Uterus (tissue), 4 donors: ENCODE measurements around the gene F2RL1. TPM values are rescaled to one million over a fixed set of nuclear protein-coding genes. Genes with fewer than 3 reads are reported as not detected.
"Not testable (repeated sequence)": the region's sequence is repeated elsewhere in the genome, so short reads cannot be mapped to it uniquely, and the experiment has no call there.

Experiments
- DNase-seq, 2 donors: peaks; one replicate each; pipeline ENCODE4 v3.0.0-alpha.2; 2019 to 2020
- H3K27ac ChIP-seq, 2 donors: fragments of 200-600 bp; sonication (generic); 1 replicate in 1 of 2; 2 replicates in 1 of 2; pipeline ENCODE4 v1.5.1; 2016 to 2018
- H3K27me3 ChIP-seq, 2 donors: fragments of 200-600 bp; sonication (generic); one replicate each; pipeline ENCODE4 v1.5.1; 2018 to 2019; ENCODE audit warnings: control low read depth in 1 of 2
- H3K36me3 ChIP-seq, 2 donors: fragments of 200-600 bp; sonication (generic); one replicate each; pipeline ENCODE4 v1.5.1; 2019; ENCODE audit warnings: control low read depth in 1 of 2
- H3K4me1 ChIP-seq, 2 donors: fragments of 200-600 bp; sonication (generic); one replicate each; pipeline ENCODE4 v1.5.1; 2018 to 2019; ENCODE audit warnings: control low read depth in 1 of 2
- H3K4me3 ChIP-seq, 2 donors: fragments of 200-600 bp; sonication (generic); 1 replicate in 1 of 2; 2 replicates in 1 of 2; pipeline ENCODE4 v1.5.1; 2018 to 2019; ENCODE audit warnings: mild to moderate bottlenecking in 1 of 2
- H3K9me3 ChIP-seq, 2 donors: fragments of 200-600 bp; sonication (generic); one replicate each; pipeline ENCODE4 v1.5.1; 2019; ENCODE audit warnings: control low read depth in 1 of 2
- POLR2A ChIP-seq, 2 donors: fragments of 450-650 bp; IDR thresholded peaks; one replicate each; pipeline ENCODE4 v1.6.1; 2016; ENCODE audit warnings: antibody characterized with exemption in 2 of 2, mild to moderate bottlenecking in 1 of 2, moderate library complexity in 1 of 2
- intact Hi-C: fragments of 100-400 bp; cut with DNase I; formaldehyde crosslinking; loops from one replicate; pipeline ENCODE4 v1.15.1; 2023; ENCODE audit warnings: low total_unique reads
- total RNA-seq, 4 donors: library from RNA; depleted of rRNA in 3 of 4; stranded (reverse); fragments of >200 nt in 3 of 4; gene quantifications; one replicate each; pipeline versions ENCODE4 v1.1.0 to v1.2.4, GENCODE V29; 2014 to 2023
- TF ChIP-seq, protein P1 (sequence below), 4 experiments: fragments of 200-600 bp in 2 of 4; fragments of 450-650 bp in 2 of 4; sonication (generic) in 2 of 4; IDR thresholded peaks; one replicate each; pipeline ENCODE4 v1.5.1; 2016 to 2019; ENCODE audit warnings: antibody characterized with exemption in 4 of 4, mild to moderate bottlenecking in 2 of 4, moderate library complexity in 1 of 4
- donor health status: DM: yes; HTN: yes; CAD: no.

Gene F2RL1
- total RNA-seq, result 1 to 10 TPM in 2 of 4 donors, under 1 TPM in 1, not detected in 1; 0.24 to 3.3 (median 2.1) TPM

- H3K4me1 ChIP-seq, result no peaks in the 10 kb centered on the region
- TF ChIP-seq POLR2A (IDR thresholded peaks at IDR 0.05), result peak in 1 of 2 donors; percentile 56
- TF ChIP-seq, protein P1, sequence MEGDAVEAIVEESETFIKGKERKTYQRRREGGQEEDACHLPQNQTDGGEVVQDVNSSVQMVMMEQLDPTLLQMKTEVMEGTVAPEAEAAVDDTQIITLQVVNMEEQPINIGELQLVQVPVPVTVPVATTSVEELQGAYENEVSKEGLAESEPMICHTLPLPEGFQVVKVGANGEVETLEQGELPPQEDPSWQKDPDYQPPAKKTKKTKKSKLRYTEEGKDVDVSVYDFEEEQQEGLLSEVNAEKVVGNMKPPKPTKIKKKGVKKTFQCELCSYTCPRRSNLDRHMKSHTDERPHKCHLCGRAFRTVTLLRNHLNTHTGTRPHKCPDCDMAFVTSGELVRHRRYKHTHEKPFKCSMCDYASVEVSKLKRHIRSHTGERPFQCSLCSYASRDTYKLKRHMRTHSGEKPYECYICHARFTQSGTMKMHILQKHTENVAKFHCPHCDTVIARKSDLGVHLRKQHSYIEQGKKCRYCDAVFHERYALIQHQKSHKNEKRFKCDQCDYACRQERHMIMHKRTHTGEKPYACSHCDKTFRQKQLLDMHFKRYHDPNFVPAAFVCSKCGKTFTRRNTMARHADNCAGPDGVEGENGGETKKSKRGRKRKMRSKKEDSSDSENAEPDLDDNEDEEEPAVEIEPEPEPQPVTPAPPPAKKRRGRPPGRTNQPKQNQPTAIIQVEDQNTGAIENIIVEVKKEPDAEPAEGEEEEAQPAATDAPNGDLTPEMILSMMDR (IDR thresholded peaks at IDR 0.05), result no peak
- no peaks in the 10 kb centered on the region for H3K9me3 ChIP-seq
- intact Hi-C loops, result no loop called here
- DNase-seq, result no peak
- peak within 1 kb of the TSS; percentile 28 to 34 for H3K4me3 ChIP-seq
- H3K27ac ChIP-seq, result no peak within 1 kb of the TSS
- H3K36me3 ChIP-seq, result no peaks in the 10 kb centered on the region
- peaks cover 0 to 22% of the 10 kb centered on the region in 2 donors for H3K27me3 ChIP-seq
Observed at GRCh38 chr5:76818844-76819831, at the start of gene F2RL1. TSS of gene F2RL1 (plus strand) at chr5:76819030. CDS start at chr5:76819183, 153 bp downstream.

- H3K4me1 ChIP-seq, H3K27ac ChIP-seq, H3K36me3 ChIP-seq, H3K9me3 ChIP-seq, intact Hi-C loops, H3K4me3 ChIP-seq, DNase-seq, H3K27me3 ChIP-seq: not testable (repeated sequence)
Observed at GRCh38 chr5:76771041-76771440, 47.8 kb upstream of the F2RL1 start.

GRCh38 chr5:76771705-76772405 lies 47.0 kb upstream of the F2RL1 start:
- H3K4me1 ChIP-seq, result no peaks in the 10 kb centered on the region
- H3K27ac ChIP-seq, result no peak overlapping the region
- no peak overlapping the region for H3K4me3 ChIP-seq
- H3K9me3 ChIP-seq, result no peaks in the 10 kb centered on the region
- TF ChIP-seq, protein P1 (IDR thresholded peaks at IDR 0.05), result no peak
- TF ChIP-seq POLR2A (IDR thresholded peaks at IDR 0.05), result no peak
- no peaks in the 10 kb centered on the region for H3K27me3 ChIP-seq
- H3K36me3 ChIP-seq, result no peaks in the 10 kb centered on the region
- intact Hi-C loops, result no loop called here
- no peak for DNase-seq

GRCh38 chr5:76775921-76776320 lies 42.9 kb upstream of the F2RL1 start:
- no peak for TF ChIP-seq POLR2A (IDR thresholded peaks at IDR 0.05)
- TF ChIP-seq, protein P1 (IDR thresholded peaks at IDR 0.05), result no peak

DNA sequence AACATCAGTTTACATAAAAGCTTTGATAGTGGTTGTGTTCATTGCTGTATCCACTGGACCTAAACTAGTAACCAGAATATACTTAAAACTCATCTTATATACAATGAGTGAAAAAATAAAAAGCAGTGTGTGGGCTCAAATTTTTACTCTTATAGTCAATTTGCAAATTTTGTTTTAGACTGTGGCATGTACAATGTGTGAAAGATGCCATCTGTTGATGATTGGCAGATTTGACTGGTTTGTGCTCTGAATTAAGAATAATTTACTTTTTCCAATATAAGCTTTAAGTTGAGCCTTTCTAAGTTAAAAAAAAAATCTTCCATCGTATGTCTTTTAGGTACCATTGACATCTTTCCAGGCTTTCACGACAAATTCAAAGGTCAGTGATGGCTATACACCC lies 42.4 kb upstream of the F2RL1 start:
- intact Hi-C loops, result no loop called here
- no peaks in the 10 kb centered on the region for H3K9me3 ChIP-seq
- TF ChIP-seq, protein P1 (IDR thresholded peaks at IDR 0.05), result no peak
- no peak for TF ChIP-seq POLR2A (IDR thresholded peaks at IDR 0.05)
- H3K36me3 ChIP-seq, result no peaks in the 10 kb centered on the region
- H3K27ac ChIP-seq, result no peak overlapping the region
- no peaks in the 10 kb centered on the region for H3K4me1 ChIP-seq
- H3K4me3 ChIP-seq, result no peak overlapping the region
- DNase-seq, result no peak
- H3K27me3 ChIP-seq, result no peaks in the 10 kb centered on the region

More at GRCh38 chr5:76775921-76776320, 42.9 kb upstream of the F2RL1 start:
- H3K4me1 ChIP-seq, result no peaks in the 10 kb centered on the region
- H3K4me3 ChIP-seq, result no peak overlapping the region
- DNase-seq, result no peak
- no peaks in the 10 kb centered on the region for H3K9me3 ChIP-seq
- H3K27ac ChIP-seq, result no peak overlapping the region
- H3K27me3 ChIP-seq, result no peaks in the 10 kb centered on the region
- intact Hi-C loops, result no loop called here
- H3K36me3 ChIP-seq, result no peaks in the 10 kb centered on the region

DNA sequence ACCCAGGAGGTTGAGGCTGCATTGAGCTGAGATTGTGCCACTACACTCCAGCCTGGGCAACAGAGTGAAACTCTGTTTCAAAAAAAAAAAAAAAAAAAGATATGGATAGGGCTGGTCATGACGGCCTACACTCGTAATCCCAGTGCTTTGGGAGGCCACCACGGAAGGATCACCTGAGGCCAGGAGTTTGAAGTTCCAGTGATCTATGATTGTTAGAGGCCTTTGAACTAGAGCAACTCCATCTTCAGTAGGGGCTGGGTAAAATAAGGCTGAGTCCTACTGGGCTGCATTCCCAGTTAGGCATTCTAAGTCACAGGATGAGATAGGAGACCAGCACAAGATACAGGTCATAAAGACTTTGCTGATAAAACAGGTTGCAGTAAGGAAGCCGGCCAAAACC lies 38.2 kb upstream of the F2RL1 start:
- H3K27ac ChIP-seq, H3K4me3 ChIP-seq, H3K36me3 ChIP-seq, H3K9me3 ChIP-seq, intact Hi-C loops, DNase-seq, H3K27me3 ChIP-seq, H3K4me1 ChIP-seq: not testable (repeated sequence)
